ENCODE measurements around the gene ATP1A4. TPM values are rescaled to one million over a fixed set of nuclear protein-coding genes. Genes with fewer than 3 reads are reported as not detected.
A peak's percentile ranks its signal among the peaks of the same experiment; 100 is the strongest.

Gene ATP1A4
- total and polyA plus RNA-seq, 4 donors, result not detected

DNA sequence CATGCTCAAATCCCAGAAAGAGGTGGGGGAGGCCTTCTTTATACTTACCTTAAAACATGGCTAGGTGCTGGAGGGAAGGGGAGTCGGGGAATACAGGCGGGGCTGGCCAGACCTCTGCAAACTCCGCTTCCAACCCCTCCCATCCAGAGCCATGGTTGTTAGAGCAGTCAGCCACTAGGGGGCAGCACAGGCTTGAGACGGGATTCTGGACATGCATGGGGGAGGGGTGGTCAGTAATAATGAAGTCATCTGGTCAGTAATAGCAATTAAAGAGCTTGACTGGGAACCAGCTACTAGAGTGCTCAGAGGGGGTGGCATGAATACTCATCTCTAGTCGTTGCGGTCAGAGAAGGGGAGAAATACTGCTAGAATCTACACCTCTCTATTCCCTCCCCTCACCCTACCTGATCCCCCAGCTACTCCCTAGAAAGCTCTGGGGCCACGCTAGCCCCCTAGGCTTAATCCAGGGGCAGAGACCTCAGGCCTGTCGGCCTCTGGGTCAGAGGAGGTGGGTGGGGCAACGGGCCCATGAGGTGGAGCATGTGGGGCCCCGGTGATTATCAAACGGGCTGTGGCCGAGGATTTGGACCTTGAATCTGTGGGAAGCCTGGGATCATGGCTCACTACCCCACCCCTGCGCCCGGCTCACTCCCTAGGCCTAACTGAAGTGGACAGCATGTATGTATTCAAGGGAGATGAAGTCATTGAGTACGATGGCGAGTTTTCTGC lies 41.9 kb downstream of the ATP1A4 start:
- peak; percentile 89 for DNase-seq (ENCODE audit: low spot score)
- Histone ChIP-seq H3K4me1 (ENCODE audit: control insufficient read depth in 4 of 4, insufficient read depth in 4 of 4, low read length in 3 of 4) (peaks cover 2 to 7% (median 5%) of the 10 kb centered on the region in 4 donors), H3K27me3 (ENCODE audit: control insufficient read depth in 4 of 4, insufficient read depth in 4 of 4, low read length in 3 of 4) (no peaks in the 10 kb centered on the region), H3K36me3 (ENCODE audit: control insufficient read depth in 4 of 4, insufficient read depth in 3 of 4, low read depth in 1 of 4, low read length in 3 of 4) (no peaks in the 10 kb centered on the region), H3K27ac (ENCODE audit: low read depth in 1 of 2, low read length in 2 of 2) (no peak overlapping the region), H3K9me3 (ENCODE audit: control insufficient read depth in 4 of 4, low read length in 3 of 4) (no peaks in the 10 kb centered on the region), H3K9ac (ENCODE audit: low read depth in 1 of 2, low read length in 2 of 2) (no peak overlapping the region), H3K4me3 (ENCODE audit: low read depth in 1 of 3, low read length in 3 of 3) (no peak overlapping the region)
- WGBS, result 20% methylated on average over 16 of the region's 16 CpGs
- TF ChIP-seq YY1 (IDR thresholded peaks at IDR 0.05) (no peak), JUND (IDR thresholded peaks at IDR 0.05) (peak in 1 of 2 donors; percentile 40), RAD21 (IDR thresholded peaks at IDR 0.05) (peak; percentile 99), GABPA (IDR thresholded peaks at IDR 0.05 in 1 of 2, conservative IDR thresholded peaks at IDR 0.05 in 1 of 2) (no peak)
- TF ChIP-seq, protein P1, sequence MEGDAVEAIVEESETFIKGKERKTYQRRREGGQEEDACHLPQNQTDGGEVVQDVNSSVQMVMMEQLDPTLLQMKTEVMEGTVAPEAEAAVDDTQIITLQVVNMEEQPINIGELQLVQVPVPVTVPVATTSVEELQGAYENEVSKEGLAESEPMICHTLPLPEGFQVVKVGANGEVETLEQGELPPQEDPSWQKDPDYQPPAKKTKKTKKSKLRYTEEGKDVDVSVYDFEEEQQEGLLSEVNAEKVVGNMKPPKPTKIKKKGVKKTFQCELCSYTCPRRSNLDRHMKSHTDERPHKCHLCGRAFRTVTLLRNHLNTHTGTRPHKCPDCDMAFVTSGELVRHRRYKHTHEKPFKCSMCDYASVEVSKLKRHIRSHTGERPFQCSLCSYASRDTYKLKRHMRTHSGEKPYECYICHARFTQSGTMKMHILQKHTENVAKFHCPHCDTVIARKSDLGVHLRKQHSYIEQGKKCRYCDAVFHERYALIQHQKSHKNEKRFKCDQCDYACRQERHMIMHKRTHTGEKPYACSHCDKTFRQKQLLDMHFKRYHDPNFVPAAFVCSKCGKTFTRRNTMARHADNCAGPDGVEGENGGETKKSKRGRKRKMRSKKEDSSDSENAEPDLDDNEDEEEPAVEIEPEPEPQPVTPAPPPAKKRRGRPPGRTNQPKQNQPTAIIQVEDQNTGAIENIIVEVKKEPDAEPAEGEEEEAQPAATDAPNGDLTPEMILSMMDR (IDR thresholded peaks at IDR 0.05; ENCODE audit: low read depth, low read length, missing input control), result peak; percentile 98

DNA sequence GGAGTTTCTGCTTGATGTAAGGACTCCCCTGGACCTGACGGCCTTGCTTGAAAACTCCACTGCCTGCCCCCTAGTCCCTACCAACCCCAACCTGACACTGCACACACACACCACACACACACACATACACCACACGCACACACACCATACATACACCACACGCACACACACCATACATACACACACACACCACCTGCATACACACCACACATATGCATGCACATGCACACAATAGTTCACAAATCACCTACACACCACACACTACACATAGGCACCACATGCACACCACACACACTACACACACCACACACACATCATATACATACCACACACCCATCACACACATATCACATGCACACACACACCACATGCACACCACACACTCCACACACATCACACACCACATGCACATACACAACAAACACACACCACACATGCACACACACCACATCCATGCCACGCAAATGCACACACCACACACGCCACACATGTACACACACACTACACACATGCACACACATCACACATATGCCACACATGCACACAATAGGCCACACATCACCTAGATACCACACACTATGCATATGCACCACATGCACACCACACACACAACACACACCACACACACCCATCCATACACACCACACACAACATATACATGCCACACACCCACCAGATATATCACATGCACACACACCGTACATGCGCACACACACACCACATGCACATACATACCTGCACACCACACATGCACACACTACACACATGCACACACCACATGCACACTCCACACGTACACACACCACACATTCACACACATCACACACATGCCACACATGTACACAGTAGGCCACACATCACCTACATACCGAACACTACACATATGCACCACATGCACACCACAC lies 42.7 kb downstream of the ATP1A4 start:
- Histone ChIP-seq H3K4me1 (ENCODE audit: control insufficient read depth in 4 of 4, insufficient read depth in 4 of 4, low read length in 3 of 4) (peaks cover 2 to 7% (median 5%) of the 10 kb centered on the region in 4 donors), H3K9me3 (ENCODE audit: control insufficient read depth in 4 of 4, low read length in 3 of 4) (no peaks in the 10 kb centered on the region), H3K27me3 (ENCODE audit: control insufficient read depth in 4 of 4, insufficient read depth in 4 of 4, low read length in 3 of 4) (no peaks in the 10 kb centered on the region), H3K36me3 (ENCODE audit: control insufficient read depth in 4 of 4, insufficient read depth in 3 of 4, low read depth in 1 of 4, low read length in 3 of 4) (no peaks in the 10 kb centered on the region), H3K27ac (ENCODE audit: low read depth in 1 of 2, low read length in 2 of 2) (no peak overlapping the region), H3K9ac (ENCODE audit: low read depth in 1 of 2, low read length in 2 of 2) (no peak overlapping the region), H3K4me3 (ENCODE audit: low read depth in 1 of 3, low read length in 3 of 3) (no peak overlapping the region)
- 87% methylated on average over 9 of the region's 9 CpGs for WGBS
- no peak for TF ChIP-seq FOXA1 (IDR thresholded peaks at IDR 0.05)
- DNase-seq (ENCODE audit: low spot score), result no peak

DNA sequence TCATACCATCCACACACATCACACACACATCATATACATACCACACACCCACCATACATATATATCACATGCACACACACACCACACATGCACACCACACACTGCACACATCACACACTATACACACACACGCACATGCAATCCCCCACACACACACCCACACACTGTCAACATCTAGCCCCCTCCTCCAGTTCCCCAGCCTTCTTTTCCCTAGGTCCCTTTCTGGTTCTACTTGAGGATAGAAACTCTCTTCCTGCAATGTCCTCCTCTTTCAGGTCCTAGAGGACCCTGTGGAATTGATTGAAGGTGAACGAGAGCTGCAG lies 43.3 kb downstream of the ATP1A4 start:
- H3K27me3 ChIP-seq (ENCODE audit: control insufficient read depth in 4 of 4, insufficient read depth in 4 of 4, low read length in 3 of 4), result no peaks in the 10 kb centered on the region
- peaks cover 2 to 7% (median 5%) of the 10 kb centered on the region in 4 donors for H3K4me1 ChIP-seq (ENCODE audit: control insufficient read depth in 4 of 4, insufficient read depth in 4 of 4, low read length in 3 of 4)
- no peak for DNase-seq (ENCODE audit: low spot score)
- no peak overlapping the region for H3K9ac ChIP-seq (ENCODE audit: low read depth in 1 of 2, low read length in 2 of 2)
- no peaks in the 10 kb centered on the region for H3K36me3 ChIP-seq (ENCODE audit: control insufficient read depth in 4 of 4, insufficient read depth in 3 of 4, low read depth in 1 of 4, low read length in 3 of 4)
- TF ChIP-seq, protein P1 (IDR thresholded peaks at IDR 0.05; ENCODE audit: low read depth, low read length, missing input control), result no peak
- TF ChIP-seq, protein P2, sequence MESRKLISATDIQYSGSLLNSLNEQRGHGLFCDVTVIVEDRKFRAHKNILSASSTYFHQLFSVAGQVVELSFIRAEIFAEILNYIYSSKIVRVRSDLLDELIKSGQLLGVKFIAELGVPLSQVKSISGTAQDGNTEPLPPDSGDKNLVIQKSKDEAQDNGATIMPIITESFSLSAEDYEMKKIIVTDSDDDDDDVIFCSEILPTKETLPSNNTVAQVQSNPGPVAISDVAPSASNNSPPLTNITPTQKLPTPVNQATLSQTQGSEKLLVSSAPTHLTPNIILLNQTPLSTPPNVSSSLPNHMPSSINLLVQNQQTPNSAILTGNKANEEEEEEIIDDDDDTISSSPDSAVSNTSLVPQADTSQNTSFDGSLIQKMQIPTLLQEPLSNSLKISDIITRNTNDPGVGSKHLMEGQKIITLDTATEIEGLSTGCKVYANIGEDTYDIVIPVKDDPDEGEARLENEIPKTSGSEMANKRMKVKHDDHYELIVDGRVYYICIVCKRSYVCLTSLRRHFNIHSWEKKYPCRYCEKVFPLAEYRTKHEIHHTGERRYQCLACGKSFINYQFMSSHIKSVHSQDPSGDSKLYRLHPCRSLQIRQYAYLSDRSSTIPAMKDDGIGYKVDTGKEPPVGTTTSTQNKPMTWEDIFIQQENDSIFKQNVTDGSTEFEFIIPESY (IDR thresholded peaks at IDR 0.05), result no peak
- TF ChIP-seq FOXA2 (IDR thresholded peaks at IDR 0.05) (no peak), HNF4G (IDR thresholded peaks at IDR 0.05) (no peak), FOXA1 (IDR thresholded peaks at IDR 0.05) (no peak), RXRA (IDR thresholded peaks at IDR 0.05) (no peak), JUND (IDR thresholded peaks at IDR 0.05) (no peak), RAD21 (IDR thresholded peaks at IDR 0.05) (no peak), YY1 (IDR thresholded peaks at IDR 0.05) (no peak), SP1 (IDR thresholded peaks at IDR 0.05) (no peak), EGR1 (IDR thresholded peaks at IDR 0.05; ENCODE audit: low read depth in 2 of 2) (no peak), HNF4A (conservative IDR thresholded peaks at IDR 0.05) (no peak)
- TF ChIP-seq, protein P3, sequence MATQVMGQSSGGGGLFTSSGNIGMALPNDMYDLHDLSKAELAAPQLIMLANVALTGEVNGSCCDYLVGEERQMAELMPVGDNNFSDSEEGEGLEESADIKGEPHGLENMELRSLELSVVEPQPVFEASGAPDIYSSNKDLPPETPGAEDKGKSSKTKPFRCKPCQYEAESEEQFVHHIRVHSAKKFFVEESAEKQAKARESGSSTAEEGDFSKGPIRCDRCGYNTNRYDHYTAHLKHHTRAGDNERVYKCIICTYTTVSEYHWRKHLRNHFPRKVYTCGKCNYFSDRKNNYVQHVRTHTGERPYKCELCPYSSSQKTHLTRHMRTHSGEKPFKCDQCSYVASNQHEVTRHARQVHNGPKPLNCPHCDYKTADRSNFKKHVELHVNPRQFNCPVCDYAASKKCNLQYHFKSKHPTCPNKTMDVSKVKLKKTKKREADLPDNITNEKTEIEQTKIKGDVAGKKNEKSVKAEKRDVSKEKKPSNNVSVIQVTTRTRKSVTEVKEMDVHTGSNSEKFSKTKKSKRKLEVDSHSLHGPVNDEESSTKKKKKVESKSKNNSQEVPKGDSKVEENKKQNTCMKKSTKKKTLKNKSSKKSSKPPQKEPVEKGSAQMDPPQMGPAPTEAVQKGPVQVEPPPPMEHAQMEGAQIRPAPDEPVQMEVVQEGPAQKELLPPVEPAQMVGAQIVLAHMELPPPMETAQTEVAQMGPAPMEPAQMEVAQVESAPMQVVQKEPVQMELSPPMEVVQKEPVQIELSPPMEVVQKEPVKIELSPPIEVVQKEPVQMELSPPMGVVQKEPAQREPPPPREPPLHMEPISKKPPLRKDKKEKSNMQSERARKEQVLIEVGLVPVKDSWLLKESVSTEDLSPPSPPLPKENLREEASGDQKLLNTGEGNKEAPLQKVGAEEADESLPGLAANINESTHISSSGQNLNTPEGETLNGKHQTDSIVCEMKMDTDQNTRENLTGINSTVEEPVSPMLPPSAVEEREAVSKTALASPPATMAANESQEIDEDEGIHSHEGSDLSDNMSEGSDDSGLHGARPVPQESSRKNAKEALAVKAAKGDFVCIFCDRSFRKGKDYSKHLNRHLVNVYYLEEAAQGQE (IDR thresholded peaks at IDR 0.05), result no peak
- H3K27ac ChIP-seq (ENCODE audit: low read depth in 1 of 2, low read length in 2 of 2), result no peak overlapping the region
- 65% methylated on average over 2 of the region's 2 CpGs for WGBS
- H3K4me3 ChIP-seq (ENCODE audit: low read depth in 1 of 3, low read length in 3 of 3), result no peak overlapping the region
- H3K9me3 ChIP-seq (ENCODE audit: control insufficient read depth in 4 of 4, low read length in 3 of 4), result no peaks in the 10 kb centered on the region
